GM19025 (cell line): ENCODE measurements around the gene TNFAIP6.
A peak's percentile ranks its signal among the peaks of the same experiment; 100 is the strongest.

ENCODE experiments used
- ATAC-seq: cut with Tn5 transposase; IDR thresholded peaks from one replicate; pipeline ENCODE4 v1.9.1; 2021; ENCODE audit warnings: mild to moderate bottlenecking, low read depth, moderate library complexity; ENCODE audit not compliant: unreplicated experiment

Gene TNFAIP6

DNA sequence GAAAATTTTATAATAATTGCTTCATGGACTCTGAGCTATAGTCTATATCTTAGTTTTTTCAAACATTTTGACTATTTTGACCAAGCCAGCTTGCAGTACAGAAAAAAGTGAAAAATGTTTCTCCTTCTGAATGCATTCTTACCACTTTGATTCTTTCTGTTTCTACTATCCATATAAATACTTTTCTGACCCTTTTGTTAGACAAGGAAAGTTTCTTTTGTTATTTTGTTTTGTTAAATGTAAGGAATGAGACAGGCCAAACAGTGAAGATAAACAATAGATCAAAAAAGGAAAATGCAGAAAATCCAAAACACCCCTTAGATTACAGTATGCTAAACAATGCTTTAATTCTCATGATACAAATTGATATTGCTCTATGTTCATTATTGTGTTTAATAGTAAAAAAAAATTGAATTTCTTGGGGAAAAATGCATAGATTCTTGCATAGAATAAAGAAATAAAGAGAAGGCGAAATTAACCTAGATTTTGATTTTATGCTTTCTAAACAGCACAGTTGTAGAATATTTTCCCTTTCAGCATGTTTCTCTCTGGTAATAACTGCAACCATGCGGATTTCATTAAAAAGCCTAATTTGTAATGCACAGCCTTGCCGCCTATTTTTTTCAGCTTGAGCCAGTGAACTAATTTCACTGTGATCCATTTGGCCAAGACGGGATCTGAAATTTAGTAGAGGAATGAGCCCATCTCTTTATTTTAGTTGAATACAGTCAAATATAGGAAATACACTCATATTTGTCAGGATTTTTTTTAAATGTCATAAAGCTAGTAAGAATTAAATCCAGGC is 976 bp downstream of the TNFAIP6 start:
- ATAC-seq = no peak

DNA sequence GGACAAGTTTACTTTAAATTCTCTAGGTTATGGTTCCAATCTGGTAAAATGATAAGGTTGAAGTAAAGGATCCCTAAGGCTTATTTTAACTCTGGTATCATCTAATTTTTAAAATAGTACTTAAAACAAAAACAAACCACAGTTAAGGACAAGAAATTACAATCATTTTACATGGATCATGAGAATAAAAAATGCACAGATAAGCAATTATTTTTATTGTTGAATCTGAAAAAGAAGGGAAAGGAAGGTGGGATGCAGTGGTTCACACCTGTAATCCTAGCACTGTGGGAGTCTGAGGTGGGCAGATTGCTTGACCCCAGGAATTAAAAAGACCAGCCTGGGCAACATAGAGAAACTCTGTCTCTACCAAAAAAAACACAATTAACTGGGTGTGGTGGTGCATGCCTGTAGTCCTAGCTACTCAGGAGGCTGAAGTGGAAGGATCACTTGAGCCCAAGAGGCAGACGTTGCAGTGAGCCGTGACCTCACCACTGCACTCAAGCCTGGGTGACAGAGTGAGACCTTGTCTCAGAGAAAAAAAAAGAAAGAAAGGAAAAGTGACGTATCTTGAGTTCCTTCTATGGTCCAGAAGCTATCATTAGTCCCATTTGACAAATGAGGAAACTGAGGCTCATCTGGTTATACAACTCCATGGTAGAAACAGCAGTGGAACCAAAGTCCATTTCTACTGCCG is 2.5 kb downstream of the TNFAIP6 start:
- no peak for ATAC-seq

DNA sequence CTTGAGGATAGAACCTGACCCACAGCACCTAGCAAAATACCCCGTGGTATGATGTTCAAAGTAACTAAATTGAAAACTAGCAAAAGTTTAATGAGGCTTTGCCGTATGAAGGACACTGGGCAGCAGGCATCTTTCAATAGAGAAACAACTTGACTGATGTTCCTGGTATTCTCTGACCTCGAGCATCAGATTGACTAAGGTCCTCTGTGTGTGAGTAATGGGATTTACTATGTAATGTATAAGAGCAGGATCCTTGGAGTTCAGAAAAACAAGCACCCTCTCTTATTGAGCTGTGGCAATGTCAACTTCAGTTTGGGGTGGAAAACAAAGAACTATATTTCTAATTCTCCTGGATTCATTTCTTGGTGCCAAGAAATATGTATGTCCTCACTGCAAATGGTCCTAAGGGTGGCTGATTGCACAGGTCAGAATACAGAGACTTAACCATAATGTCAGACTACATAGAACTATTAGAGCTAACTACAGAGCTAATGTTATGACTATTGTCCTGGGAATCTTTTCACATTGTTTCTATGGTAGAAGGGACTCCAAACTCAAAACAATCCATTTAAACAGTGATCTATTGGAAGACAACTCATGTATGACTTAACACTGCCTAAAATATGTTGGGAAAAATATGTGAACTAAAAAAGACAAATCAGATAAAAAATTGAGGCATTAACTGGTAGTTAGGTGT is 4.4 kb downstream of the TNFAIP6 start:
- no peak for ATAC-seq

DNA sequence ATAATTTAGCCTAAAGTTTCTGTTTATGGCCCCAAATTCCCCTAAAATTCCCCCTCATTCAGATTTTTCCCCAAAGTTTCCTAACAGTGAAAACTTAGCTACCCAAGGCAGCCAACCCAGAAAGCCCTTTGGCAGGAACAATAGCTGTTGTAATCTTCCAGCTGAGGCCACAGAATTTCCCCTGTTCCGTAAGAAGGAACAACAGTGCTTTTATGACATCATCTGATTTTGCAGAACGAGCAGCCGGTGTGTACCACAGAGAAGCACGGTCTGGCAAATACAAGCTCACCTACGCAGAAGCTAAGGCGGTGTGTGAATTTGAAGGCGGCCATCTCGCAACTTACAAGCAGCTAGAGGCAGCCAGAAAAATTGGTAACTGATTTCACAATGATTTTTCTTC is 6.3 kb downstream of the TNFAIP6 start:
- ATAC-seq = peak; percentile 85

DNA sequence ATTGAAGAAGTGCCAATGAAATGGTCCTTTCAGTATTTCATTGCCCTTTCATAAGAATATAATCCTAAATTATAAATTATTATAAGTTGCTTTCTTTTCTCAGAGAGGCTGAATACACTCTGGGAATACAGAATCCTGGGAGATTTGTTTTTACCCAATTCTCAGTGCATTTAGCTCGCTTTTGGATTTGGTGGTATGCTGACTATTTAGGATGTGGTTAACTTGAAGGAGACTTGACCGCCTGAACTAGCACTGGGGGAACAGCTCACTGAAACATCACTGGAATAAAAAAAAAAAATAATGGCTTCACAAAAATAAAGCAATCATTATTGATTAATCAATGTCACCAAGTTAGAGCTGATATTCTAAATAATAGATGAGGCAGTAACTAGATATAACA is 10.2 kb downstream of the TNFAIP6 start:
- no peak for ATAC-seq

DNA sequence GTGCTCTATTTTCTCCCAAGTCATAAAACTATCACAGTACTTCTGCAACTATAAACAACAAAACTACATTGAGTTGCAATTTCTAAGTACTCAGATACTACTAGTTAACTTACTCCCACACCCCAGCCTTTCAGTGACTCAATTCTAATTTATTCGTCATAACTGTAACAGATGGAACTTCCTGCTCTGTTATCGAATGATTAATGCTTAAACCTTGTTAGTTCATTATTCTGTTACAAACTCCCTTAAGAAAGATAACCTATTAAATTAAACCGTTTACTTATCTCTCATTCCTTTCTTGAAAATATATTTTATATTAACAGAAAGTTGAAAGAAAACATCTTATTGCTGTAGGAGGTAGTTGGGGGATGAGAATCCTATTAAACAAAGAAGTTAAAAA is 17.0 kb downstream of the TNFAIP6 start:
- peak; percentile 94 for ATAC-seq

DNA sequence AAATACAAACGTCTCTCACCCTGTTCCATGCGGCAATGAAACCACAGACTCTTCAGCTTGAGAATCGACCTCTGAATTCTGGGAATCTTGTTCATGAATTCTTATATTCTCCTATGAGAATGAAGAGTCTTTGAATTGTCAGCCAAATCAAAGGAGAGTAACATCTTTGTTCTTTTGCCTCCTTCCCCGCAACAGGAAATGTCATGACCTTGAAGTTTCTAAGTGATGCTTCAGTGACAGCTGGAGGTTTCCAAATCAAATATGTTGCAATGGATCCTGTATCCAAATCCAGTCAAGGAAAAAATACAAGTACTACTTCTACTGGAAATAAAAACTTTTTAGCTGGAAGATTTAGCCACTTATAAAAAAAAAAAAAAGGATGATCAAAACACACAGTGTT is 21.8 kb downstream of the TNFAIP6 start:
- no peak for ATAC-seq

DNA sequence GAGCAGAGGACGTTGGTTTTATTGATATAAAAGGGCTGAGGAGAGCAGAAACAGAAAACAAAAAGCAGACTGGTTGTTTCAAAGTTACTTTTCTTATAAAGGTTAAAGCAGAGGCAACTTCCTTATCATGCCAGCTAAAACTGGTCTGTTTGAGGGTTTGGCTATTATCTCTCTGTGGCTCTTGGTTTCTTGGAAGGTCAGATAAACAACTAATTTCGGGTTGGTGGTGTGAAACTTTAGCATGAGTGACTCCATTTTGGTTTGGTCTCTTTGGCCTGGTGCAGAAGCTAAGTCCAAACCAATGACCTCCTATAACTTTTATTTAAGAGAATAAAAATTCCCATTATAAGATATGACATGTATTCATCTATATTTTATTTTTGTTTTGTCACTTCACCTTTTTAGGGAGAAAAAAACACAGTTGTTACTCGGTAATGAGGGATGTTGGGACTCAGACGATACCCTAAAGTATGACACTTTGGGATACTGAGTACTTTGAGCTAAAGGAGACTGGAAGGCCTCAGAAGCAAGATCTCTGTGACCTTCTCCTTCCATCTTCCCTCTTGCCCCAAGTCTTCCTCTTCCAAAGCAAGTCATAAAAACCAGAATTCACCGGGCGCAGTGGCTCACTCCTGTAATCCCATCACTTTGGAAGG is 23.3 kb downstream of the TNFAIP6 start:
- ATAC-seq = no peak

DNA sequence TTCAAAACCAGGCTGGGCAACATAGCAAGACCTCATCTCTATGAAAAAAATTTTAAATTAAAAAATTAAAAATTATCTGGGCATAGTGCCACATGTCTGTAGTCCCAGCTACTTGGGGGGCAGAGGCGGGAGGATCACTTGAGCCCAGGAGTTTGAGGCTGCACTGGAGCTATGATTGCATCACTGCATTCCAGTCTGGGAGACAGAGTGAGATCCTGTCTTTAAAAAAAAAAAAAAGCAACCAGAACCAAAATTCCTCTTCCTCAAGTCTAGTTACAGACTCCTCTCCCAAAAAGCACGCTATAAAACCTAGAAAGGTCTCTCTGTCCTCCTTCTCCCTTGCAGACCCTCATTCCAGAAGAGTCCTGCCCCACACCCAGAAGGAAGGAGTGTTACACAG is 23.9 kb downstream of the TNFAIP6 start:
- no peak for ATAC-seq

DNA sequence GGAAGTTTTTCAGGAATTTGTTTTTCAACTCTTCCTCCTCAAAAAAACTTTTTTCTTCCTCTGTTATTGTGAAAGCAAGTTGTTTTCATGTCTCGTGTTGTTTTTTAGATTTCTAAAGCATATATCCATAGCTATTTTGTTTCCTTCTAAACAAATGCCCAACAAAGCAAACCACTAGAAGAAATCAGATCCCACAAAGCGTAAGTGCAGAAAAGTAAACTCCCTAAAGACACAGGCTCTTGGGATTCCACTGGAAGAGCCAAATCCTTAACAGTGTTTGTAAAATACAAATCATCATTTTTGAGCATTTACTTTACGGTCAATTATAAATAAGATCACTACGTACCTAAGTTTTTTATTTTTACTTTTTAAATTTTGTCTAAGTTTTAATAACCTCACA is 30.6 kb downstream of the TNFAIP6 start:
- no peak for ATAC-seq

DNA sequence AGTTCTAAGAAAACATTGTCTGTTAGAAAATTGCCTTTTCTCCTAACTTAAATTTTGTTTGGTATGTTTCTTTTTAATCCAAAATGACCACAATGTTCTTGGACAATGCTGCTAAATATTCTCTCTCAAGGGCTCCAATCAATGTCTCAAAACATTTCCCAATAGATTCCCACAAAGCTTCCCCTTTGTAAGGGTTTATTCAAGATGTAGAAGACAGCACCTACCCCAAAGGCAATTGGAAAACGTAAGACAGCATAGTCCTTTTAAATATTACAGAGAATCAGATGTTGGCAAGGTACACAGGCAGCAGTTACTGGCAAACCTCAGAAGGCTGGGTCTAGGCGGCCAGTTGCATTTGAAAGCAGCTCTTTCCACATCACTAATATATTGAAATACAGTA is 34.0 kb downstream of the TNFAIP6 start:
- ATAC-seq = no peak

DNA sequence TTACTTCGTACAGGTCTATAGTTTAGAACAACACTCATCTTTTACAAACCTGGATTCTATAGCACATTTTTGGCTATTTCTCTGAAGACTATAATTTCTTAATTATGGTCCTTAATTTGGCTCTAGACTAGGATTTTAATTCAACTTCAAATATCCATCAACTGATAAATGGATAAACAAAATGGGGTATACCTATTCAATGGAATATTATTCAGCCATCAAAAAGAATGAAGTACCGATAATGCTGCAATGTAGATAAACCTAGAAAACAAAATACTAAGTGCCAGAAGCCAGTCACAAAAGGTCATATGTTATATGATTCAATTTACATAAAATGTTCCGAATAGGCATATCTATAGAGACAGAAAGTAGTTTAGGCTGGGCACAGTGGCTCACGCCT is 37.1 kb downstream of the TNFAIP6 start:
- ATAC-seq = no peak

DNA sequence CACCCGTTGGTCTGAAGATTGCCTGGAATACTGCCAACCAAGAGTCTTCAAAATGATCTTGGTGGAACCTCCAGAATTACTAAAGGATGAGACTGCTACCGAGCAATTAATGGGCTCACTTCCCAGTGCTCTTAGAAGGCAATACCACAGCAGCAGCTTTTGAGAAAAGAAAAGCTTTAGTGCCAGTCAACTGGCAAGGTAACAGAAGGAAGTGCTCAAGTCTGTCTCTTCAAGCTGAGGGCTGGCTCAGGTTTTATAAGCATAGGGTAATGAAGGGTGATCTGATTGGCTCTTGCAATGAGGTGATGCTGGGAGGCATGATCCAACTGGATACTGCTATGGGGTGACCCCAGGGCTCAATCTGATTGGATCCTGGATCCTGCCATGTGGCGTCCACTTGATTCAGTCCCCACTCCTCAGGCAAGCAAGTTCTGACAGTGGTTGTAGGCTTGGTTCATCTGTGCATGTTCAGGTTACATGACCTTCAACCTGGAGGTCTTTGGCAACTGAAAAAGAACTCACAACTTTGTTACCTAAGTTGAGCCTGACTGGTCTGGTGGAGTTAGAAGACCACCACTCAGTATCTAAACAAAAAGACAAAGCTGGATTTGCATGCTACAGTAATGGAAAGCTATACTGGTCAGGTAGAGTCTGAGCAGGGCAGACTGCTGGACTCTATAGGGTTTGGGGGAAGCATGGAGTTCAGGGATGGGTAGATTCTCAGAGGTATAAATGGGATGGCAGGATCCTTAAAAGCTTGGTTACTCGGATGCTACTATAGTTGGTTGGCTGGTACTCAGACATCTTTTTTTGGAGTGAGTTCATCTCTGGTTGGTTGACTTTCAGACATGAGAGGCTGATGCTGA is 38.4 kb downstream of the TNFAIP6 start:
- ATAC-seq = no peak

DNA sequence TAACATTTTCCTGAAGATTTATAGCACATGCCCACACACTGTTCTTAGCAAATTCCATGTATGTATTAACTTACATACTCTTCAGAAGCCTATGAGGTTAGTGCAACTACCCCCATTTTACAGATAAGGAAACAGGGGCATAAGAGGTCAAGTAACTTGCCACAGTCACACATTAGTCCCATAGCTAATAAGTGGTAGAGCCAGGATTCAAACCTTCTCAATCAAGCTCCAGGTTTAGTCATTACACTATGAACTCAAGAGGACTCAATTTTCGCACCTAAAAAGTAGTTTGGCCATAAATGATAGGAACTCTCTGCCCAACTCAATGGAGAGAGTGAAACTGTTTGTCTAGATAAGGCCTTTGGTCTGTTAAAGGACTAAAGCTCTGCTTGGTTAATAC is 42.6 kb downstream of the TNFAIP6 start:
- no peak for ATAC-seq

DNA sequence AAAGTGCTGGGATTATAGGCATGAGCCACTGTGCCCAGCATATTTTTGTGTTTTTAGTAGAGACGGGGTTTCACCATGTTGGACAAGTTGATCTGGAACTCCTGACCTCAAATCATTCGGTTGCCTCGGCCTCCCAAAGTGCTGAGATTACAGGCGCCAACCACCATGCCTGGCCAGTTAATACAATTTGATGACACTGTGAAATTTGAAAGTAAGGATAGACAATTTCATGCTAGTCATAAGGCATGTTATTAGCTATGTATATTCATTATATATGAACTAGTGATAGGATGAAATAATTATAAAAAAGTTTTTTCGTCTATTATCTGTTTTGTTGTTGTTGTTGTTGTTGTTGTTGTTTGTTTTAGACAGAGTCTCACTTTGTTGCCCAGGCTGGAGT is 43.8 kb downstream of the TNFAIP6 start:
- no peak for ATAC-seq

DNA sequence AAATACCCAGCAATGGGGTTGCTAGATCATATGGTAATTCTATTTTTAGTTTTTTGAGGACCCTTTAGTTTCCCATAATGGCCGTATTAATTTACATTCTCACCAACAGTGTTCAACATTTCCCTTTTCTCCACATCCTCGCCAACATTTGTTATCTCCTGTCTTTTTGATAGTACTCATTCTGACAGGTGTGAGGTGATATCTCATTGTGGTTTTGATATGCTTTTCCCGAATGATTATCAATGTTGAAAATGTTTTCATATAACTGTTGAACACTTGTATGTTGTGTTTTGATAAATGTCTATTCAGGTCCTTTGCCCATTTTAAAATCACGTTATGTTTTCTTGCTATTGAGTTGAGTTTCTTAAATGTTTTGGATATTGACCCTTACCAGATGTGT is 46.5 kb downstream of the TNFAIP6 start:
- no peak for ATAC-seq

DNA sequence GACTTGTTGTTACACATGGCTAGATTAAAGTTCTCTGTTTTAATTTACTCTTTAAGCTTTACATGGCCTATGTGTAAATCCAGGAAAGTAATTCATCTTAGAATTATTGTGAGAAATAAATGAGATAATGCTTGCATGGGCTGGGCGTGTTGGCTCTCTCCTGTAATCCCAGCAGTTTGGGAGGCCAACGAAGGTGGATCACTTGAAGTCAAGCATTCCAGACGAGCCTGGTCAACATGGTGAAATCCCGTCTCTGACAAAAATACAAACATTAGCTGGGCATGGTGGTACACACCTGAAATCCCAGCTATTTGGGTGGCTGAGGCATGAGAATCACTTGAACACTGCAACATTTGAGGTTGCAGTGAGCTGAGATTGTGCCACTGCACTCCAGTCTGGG is 48.0 kb downstream of the TNFAIP6 start:
- ATAC-seq = no peak

DNA sequence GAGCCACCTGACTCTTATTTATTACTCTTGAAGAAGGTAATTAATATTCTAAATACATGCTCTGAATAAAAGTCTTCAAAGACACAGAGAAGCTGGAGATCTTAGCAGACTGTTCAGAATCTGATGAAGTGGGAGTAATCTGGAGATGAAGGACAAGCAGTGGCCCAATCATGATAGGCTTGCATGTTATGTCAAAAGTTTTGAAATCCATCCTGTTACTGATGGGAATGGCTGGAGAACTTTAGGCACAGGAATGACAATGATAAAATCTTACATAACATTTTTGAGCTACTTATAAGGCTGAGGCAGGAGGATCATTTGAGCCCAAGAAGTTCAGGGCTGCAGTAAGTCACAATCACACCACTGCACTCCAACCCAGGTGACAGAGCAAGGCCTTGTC is 49.9 kb downstream of the TNFAIP6 start:
- no peak for ATAC-seq

DNA sequence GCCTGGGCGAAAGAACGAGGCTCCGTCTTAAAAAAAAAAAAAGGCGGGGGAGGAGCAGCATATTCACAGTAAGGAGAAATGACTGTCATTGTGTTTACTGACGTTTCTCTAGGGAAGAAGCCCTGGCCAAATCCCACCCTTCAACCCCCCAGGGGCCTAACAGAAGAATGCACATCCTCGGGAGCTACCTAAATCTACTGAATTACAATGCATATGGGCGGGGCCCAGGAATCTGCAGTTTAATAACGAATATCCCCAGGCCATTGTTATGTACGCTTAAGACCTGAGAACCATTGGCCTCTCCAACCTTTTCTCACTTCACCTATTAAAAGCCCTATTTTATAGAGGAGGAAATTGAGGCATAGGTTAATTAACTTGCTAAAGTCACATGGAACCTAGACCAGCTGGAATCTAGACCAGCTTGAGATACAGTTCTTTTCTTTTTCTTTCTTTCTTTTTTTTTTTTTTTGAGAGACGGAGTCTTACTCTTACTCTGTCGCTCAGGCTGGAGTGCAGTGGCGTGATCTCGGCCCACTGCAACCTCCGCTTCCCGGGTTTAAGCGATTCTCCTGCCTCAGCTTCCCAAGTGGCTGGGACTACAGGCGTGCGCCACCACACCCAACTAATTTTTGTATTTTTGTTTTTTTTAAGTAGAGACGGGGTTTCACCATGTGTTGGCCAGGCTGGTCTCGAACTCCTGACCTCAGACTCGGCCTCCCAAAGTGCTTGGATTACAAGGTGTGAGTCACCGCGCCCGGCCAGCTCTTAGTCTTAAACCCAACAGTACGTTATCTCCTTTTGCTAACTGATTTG is 51.6 kb downstream of the TNFAIP6 start:
- ATAC-seq = no peak
